Measurements from ENCODE around the gene CDK7.

DNA sequence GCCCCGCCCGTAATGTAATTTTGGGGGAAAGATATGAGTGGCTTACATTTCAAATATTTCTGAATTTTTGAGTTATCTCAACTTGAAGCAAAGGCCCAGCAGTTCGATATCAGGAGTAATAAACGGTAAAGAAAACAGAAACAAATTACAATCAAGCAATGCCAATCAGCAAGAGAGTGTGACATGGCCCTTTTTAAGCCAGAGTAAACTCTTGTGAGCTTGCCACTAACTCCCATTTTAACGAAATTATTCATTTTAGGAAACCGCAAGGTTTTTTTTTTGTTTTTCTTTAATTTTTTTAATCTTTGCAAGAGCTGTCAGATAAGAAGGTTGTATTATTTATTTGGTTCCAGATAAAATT, 17.6 kb upstream of the CDK7 start:
- TF ChIP-seq, protein P1, sequence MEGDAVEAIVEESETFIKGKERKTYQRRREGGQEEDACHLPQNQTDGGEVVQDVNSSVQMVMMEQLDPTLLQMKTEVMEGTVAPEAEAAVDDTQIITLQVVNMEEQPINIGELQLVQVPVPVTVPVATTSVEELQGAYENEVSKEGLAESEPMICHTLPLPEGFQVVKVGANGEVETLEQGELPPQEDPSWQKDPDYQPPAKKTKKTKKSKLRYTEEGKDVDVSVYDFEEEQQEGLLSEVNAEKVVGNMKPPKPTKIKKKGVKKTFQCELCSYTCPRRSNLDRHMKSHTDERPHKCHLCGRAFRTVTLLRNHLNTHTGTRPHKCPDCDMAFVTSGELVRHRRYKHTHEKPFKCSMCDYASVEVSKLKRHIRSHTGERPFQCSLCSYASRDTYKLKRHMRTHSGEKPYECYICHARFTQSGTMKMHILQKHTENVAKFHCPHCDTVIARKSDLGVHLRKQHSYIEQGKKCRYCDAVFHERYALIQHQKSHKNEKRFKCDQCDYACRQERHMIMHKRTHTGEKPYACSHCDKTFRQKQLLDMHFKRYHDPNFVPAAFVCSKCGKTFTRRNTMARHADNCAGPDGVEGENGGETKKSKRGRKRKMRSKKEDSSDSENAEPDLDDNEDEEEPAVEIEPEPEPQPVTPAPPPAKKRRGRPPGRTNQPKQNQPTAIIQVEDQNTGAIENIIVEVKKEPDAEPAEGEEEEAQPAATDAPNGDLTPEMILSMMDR (IDR thresholded peaks at IDR 0.05) = no peak
- TF ChIP-seq POLR2A (IDR thresholded peaks at IDR 0.05; ENCODE audit: low read depth) (no peak), POLR2AphosphoS5 (IDR thresholded peaks at IDR 0.05) (no peak), EP300 (IDR thresholded peaks at IDR 0.05) (no peak)
